CD4-positive, alpha-beta memory T cell (primary cell): ENCODE results near the gene KCNMB1. TPM values are rescaled to one million over a fixed set of nuclear protein-coding genes. Genes with fewer than 3 reads are reported as not detected.

ENCODE experiments used
- CTCF ChIA-PET: fragments of 350-600 bp; sonication (Branson Sonifier 250); formaldehyde crosslinking; loops from one replicate; lab custom pipeline; 2021; ENCODE audit warnings: inconsistent platforms; ENCODE audit not compliant: partially characterized antibody; lab: Charles Lee
- POLR2A ChIA-PET: fragments of 350-600 bp; sonication (Branson Sonifier 250); formaldehyde crosslinking; loops from one replicate; lab custom pipeline; 2021; ENCODE audit not compliant: partially characterized antibody; lab: Charles Lee
- DNase-seq, 5 donors: peaks; one replicate each; pipeline versions ENCODE4 v3.0.0 to v3.0.0-alpha.2; 2020 to 2022; ENCODE audit warnings: mixed read lengths in 1 of 5
- H3K27ac ChIP-seq: one replicate; pipeline ENCODE4 v1.7.0; 2013; ENCODE audit warnings: low read depth, low read length
- H3K27me3 ChIP-seq: 2 replicates; pipeline ENCODE4 v1.7.0; 2013; ENCODE audit warnings: mild to moderate bottlenecking, low read length, moderate library complexity; ENCODE audit not compliant: insufficient read depth
- H3K36me3 ChIP-seq: 2 replicates; pipeline ENCODE4 v1.7.0; 2013; ENCODE audit warnings: mild to moderate bottlenecking, low read length, moderate library complexity; ENCODE audit not compliant: insufficient read depth
- H3K4me1 ChIP-seq: 2 replicates; pipeline ENCODE4 v1.7.0; 2013; ENCODE audit warnings: mild to moderate bottlenecking, low read length, moderate library complexity; ENCODE audit not compliant: insufficient read depth
- H3K4me3 ChIP-seq, 2 donors: one replicate each; pipeline ENCODE4 v1.7.0; 2013; ENCODE audit warnings: low read length in 2 of 2, mild to moderate bottlenecking in 1 of 2
- H3K9me3 ChIP-seq, 2 donors: one replicate each; pipeline ENCODE4 v1.7.0; 2013; ENCODE audit warnings: low read length in 2 of 2, control low read depth in 1 of 2; ENCODE audit not compliant: control insufficient read depth in 1 of 2
- H3K27ac Mint-ChIP-seq, 7 donors: one replicate each; pipeline ENCODE4 v1.8.0; 2020 to 2021; ENCODE audit warnings: mixed read lengths in 7 of 7, mild to moderate bottlenecking in 6 of 7, inconsistent platforms in 3 of 7, moderate library complexity in 3 of 7
- H3K27me3 Mint-ChIP-seq, 2 donors: one replicate each; pipeline ENCODE4 v1.8.0; 2020 to 2021; ENCODE audit warnings: mixed read lengths in 2 of 2
- H3K36me3 Mint-ChIP-seq, 2 donors: one replicate each; pipeline ENCODE4 v1.8.0; 2020 to 2021; ENCODE audit warnings: mixed read lengths in 2 of 2, inconsistent platforms in 1 of 2, mild to moderate bottlenecking in 1 of 2
- H3K4me1 Mint-ChIP-seq, 4 donors: one replicate each; pipeline ENCODE4 v1.8.0; 2020 to 2021; ENCODE audit warnings: mixed read lengths in 4 of 4, mild to moderate bottlenecking in 1 of 4
- H3K4me3 Mint-ChIP-seq, 8 donors: one replicate each; pipeline ENCODE4 v1.8.0; 2020 to 2021; ENCODE audit warnings: mixed read lengths in 8 of 8, mild to moderate bottlenecking in 7 of 8, moderate library complexity in 6 of 8, inconsistent platforms in 3 of 8
- H3K9me3 Mint-ChIP-seq, 8 donors: one replicate each; pipeline ENCODE4 v1.8.0; 2020 to 2021; ENCODE audit warnings: mixed read lengths in 8 of 8, mild to moderate bottlenecking in 5 of 8, inconsistent platforms in 3 of 8, moderate library complexity in 1 of 8
- intact Hi-C: fragments of 100-400 bp; cut with micrococcal nuclease; formaldehyde crosslinking; loops from one replicate; pipeline ENCODE4 v1.15.1; 2023
- polyA plus RNA-seq, 2 donors: library from polyadenylated mRNA; unstranded; fragments of 300-500 nt; fragmentation: Illumina TruSeq; gene quantifications; one replicate each; pipeline ENCODE4 v1.2.3, GENCODE V29; 2021
- total RNA-seq, 2 experiments: library from RNA; stranded (reverse); gene quantifications; one replicate each; pipeline ENCODE4 v1.2.3, GENCODE V29; 2021

Gene KCNMB1
- total and polyA plus RNA-seq, 4 experiments from 2014 or later = not detected

DNA sequence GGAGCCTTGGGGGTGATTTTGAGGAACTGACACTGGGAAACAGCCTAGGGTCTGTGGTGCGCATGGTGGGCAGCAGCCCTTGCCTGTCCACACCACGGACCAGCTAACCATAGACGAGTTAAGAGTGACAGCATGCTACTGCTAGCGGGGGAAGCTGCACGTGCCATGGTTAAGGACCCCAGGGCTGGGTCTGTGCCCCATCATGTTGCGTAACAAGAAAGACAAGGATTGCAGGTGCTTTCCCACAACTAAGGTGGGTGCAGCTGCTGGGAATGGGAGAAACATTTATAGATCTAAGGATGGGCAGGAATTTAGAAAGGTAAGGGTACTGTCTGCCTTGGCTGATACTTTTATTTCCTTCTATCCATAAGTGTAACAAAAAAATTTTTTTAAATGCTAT lies 17.9 kb upstream of the KCNMB1 start:
- no peak overlapping the region for H3K4me3 Mint-ChIP-seq
- ChIA-PET POLR2A (interaction anchor here (1.3 kb wide), 1 partner anchor 9 kb away, joined by 3 read pairs; no protein-coding TSS in a partner anchor), CTCF (interaction anchor here (1.2 to 1.8 kb wide), 3 partner anchors 9 to 28 kb away, joined by 4 to 11 read pairs (median 4); no protein-coding TSS in a partner anchor)

DNA sequence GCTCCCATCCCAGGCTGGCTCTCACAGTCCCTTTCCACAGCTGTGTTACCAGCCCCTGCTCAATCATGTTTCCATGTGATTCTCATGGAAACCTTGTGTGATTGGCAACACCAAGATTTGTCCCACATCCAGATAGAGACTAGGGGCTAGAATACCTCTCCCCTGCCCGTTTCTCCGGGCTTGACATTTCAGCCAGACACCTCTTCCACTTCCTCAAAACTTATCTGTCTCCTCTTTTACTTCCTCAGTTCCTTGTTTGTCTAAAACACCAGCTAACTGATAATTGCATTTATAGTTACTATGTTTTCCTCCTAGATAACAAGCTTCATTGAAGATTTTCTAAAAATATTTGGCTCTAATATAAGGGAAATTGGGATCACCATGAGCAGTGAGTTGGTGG lies 16.6 kb upstream of the KCNMB1 start:
- Histone ChIP-seq H3K27me3 (no peaks in the 10 kb centered on the region), H3K9me3 (no peaks in the 10 kb centered on the region), H3K4me3 (no peak overlapping the region), H3K27ac (no peak overlapping the region), H3K4me1 (no peaks in the 10 kb centered on the region), H3K36me3 (no peaks in the 10 kb centered on the region)
- no peak overlapping the region for H3K4me3 Mint-ChIP-seq
- intact Hi-C loops = no loop called here
- peaks cover 0 to 2% (median 0%) of the 10 kb centered on the region in 8 donors for H3K9me3 Mint-ChIP-seq
- peaks cover 0 to 3% of the 10 kb centered on the region in 2 donors for H3K27me3 Mint-ChIP-seq
- no peak overlapping the region for H3K27ac Mint-ChIP-seq
- DNase-seq = no peak
- no peaks in the 10 kb centered on the region for H3K36me3 Mint-ChIP-seq
- POLR2A ChIA-PET = interaction anchor here (1.2 kb wide), 1 partner anchor 10 kb away, joined by 3 read pairs; no protein-coding TSS in a partner anchor
- H3K4me1 Mint-ChIP-seq = no peaks in the 10 kb centered on the region
- CTCF ChIA-PET = interaction anchor here (1.1 to 1.8 kb wide), 4 partner anchors 9 to 29 kb away, joined by 3 to 4 read pairs (median 4); no protein-coding TSS in a partner anchor

More for the DNA sequence above, 17.9 kb upstream of the KCNMB1 start:
- Histone ChIP-seq H3K36me3 (no peaks in the 10 kb centered on the region), H3K4me1 (no peaks in the 10 kb centered on the region), H3K9me3 (no peaks in the 10 kb centered on the region), H3K27ac (no peak overlapping the region), H3K4me3 (no peak overlapping the region), H3K27me3 (no peaks in the 10 kb centered on the region)
- H3K4me1 Mint-ChIP-seq = peaks cover 0 to 4% (median 2%) of the 10 kb centered on the region in 4 donors
- H3K9me3 Mint-ChIP-seq = peaks cover 0 to 2% (median 0%) of the 10 kb centered on the region in 8 donors
- H3K27me3 Mint-ChIP-seq = peaks cover 0 to 3% of the 10 kb centered on the region in 2 donors
- no peak for DNase-seq
- intact Hi-C loops = no loop called here
- no peak overlapping the region for H3K27ac Mint-ChIP-seq
- no peaks in the 10 kb centered on the region for H3K36me3 Mint-ChIP-seq

DNA sequence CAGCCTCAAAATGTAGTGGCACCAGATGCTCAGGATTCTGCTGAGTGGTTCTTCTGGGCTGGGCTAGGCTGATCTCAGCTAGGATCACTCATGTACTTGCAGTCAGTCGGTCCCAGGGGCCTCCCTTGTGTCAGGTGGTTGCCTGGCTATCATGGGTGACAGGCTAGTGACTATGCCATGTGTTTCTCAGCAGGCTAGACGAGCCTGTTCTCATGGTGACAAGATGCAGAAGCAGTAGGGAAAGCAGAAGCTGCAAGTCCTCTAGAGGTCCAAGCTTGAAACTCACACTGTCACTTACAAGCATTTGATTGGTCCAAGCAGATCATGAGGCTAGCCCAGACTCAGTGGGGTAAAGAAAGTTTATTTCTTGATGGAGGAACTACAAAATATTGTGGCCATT lies 15.2 kb upstream of the KCNMB1 start:
- Mint-ChIP-seq H3K27me3 (peaks cover 0 to 3% of the 10 kb centered on the region in 2 donors), H3K4me3 (no peak overlapping the region), H3K9me3 (peaks cover 0 to 2% (median 0%) of the 10 kb centered on the region in 8 donors), H3K27ac (no peak overlapping the region), H3K4me1 (no peaks in the 10 kb centered on the region), H3K36me3 (no peaks in the 10 kb centered on the region)
- DNase-seq = no peak
- Histone ChIP-seq H3K27ac (no peak overlapping the region), H3K9me3 (no peaks in the 10 kb centered on the region), H3K4me1 (no peaks in the 10 kb centered on the region), H3K4me3 (no peak overlapping the region), H3K27me3 (no peaks in the 10 kb centered on the region), H3K36me3 (no peaks in the 10 kb centered on the region)
- CTCF ChIA-PET = interaction anchor here (0.9 to 1.9 kb wide), 4 partner anchors 9 to 30 kb away, joined by 3 to 7 read pairs (median 4); no protein-coding TSS in a partner anchor
- intact Hi-C loops = no loop called here
- POLR2A ChIA-PET = no interaction called here

DNA sequence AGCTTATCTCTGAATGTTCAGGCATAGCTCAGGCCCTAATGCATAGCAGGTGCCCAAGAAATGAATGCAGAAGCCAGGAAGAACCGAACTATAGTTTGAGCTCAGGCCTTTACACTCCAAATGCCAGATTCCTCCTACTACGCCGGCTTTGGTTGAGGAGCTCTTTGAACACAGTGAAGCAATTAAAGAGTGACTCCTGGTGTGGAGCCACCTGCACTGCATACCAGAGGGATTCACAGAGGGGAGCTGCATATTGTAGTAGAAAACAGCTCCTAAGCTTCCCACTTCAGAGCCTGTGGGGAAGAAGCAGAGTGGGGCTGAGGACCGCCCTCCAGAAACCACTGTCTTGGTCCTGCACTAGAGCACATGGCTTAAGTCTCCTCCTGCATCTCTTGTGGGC lies 14.5 kb upstream of the KCNMB1 start:
- Mint-ChIP-seq H3K27ac (no peak overlapping the region), H3K9me3 (peaks cover 0 to 2% (median 0%) of the 10 kb centered on the region in 8 donors), H3K4me3 (no peak overlapping the region), H3K4me1 (no peaks in the 10 kb centered on the region), H3K36me3 (no peaks in the 10 kb centered on the region), H3K27me3 (peaks cover 0 to 3% of the 10 kb centered on the region in 2 donors)
- CTCF ChIA-PET = interaction anchor here (0.9 to 1.9 kb wide), 4 partner anchors 10 to 30 kb away, joined by 3 to 7 read pairs (median 4); no protein-coding TSS in a partner anchor
- H3K36me3 ChIP-seq = no peaks in the 10 kb centered on the region
- intact Hi-C loops = no loop called here
- no peak overlapping the region for H3K27ac ChIP-seq
- POLR2A ChIA-PET = no interaction called here
- H3K4me3 ChIP-seq = no peak overlapping the region
- no peaks in the 10 kb centered on the region for H3K4me1 ChIP-seq
- DNase-seq = no peak
- no peaks in the 10 kb centered on the region for H3K9me3 ChIP-seq
- H3K27me3 ChIP-seq = no peaks in the 10 kb centered on the region

DNA sequence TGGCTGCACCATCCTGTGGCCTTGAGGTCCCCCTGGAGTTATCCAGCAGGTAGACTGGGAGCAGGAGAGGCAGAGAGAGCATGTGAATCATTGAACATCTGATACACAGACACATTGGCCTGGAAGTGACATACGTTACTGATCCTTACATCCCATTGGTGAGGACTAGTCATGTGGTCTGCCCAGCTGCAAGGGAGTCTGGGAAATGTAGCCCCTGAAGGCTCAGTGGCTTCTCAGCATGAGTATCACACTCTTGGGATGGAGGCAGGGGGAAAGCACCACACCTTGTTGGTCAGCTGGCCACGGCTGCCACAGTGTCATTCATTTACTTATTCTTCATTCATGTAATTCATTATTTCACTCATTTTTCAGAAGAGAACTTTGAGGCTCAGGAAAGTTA lies 13.3 kb upstream of the KCNMB1 start:
- Histone ChIP-seq H3K27me3 (no peaks in the 10 kb centered on the region), H3K4me1 (no peaks in the 10 kb centered on the region), H3K36me3 (no peaks in the 10 kb centered on the region), H3K9me3 (no peaks in the 10 kb centered on the region), H3K27ac (no peak overlapping the region), H3K4me3 (no peak overlapping the region)
- Mint-ChIP-seq H3K4me3 (no peak overlapping the region), H3K9me3 (peaks cover 0 to 2% (median 0%) of the 10 kb centered on the region in 8 donors), H3K27ac (peak overlapping the region in 1 of 7 donors; percentile 48), H3K4me1 (no peaks in the 10 kb centered on the region), H3K36me3 (no peaks in the 10 kb centered on the region), H3K27me3 (peaks cover 0 to 3% of the 10 kb centered on the region in 2 donors)
- no peak for DNase-seq
- ChIA-PET CTCF (interaction anchor here (0.6 kb wide), 1 partner anchor 8 kb away, joined by 3 read pairs; no protein-coding TSS in a partner anchor), POLR2A (no interaction called here)
- intact Hi-C loops = no loop called here

DNA sequence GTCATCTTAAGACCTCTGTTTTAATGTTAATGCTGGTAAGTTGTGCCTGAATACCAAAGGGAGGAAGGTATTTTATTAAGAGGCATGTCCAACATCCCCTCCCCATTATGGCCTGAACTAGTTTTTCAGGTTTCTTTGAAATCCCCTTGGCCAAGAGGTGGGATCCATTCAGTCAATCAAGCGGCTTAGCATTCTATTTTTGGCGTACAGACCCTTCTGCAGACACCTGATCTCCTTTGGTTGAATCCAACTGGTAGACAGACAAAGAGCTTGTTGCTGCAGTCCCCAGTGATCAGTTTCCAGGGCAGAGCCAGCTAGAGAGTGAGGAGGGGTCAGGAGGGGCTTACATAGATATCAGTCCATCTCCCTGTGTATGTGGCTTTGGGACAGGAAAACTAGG lies 7.9 kb upstream of the KCNMB1 start:
- Histone ChIP-seq H3K9me3 (no peaks in the 10 kb centered on the region), H3K27me3 (no peaks in the 10 kb centered on the region), H3K36me3 (no peaks in the 10 kb centered on the region), H3K4me1 (peaks cover 13% of the 10 kb centered on the region), H3K4me3 (no peak overlapping the region), H3K27ac (no peak overlapping the region)
- ChIA-PET CTCF (no interaction called here), POLR2A (no interaction called here)
- DNase-seq = no peak
- H3K4me1 Mint-ChIP-seq = peaks cover 12 to 15% (median 13%) of the 10 kb centered on the region in 4 donors
- no peaks in the 10 kb centered on the region for H3K36me3 Mint-ChIP-seq
- peaks cover 0 to 2% (median 0%) of the 10 kb centered on the region in 8 donors for H3K9me3 Mint-ChIP-seq
- intact Hi-C loops = no loop called here
- peaks cover 0 to 6% of the 10 kb centered on the region in 2 donors for H3K27me3 Mint-ChIP-seq
- no peak overlapping the region for H3K4me3 Mint-ChIP-seq
- no peak overlapping the region for H3K27ac Mint-ChIP-seq

DNA sequence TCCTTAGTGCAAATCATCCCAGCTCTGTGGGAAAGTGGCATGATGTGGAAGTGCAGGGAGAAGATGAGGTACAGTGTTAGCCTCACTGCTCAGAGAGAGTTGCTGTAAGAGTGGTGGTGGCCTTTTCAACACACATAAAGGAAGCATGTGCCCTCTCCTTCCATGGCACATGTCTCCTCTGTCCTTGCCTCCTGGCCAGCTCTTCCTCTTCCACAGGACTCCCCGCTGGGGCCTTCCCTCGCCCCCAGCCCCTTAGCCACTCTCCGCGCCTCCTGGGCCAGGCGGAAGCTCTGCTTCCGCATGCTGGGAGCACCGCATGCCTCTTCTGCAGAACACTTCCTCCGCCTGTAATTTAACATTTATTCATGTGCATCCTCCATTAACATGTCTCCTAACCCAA lies 4.8 kb upstream of the KCNMB1 start:
- Mint-ChIP-seq H3K4me3 (peak overlapping the region in 6 of 8 donors; percentile 44 to 84 (median 70)), H3K27ac (peak overlapping the region; percentile 13 to 72 (median 54)), H3K27me3 (peaks cover 0 to 6% of the 10 kb centered on the region in 2 donors), H3K9me3 (no peaks in the 10 kb centered on the region), H3K4me1 (peaks cover 13 to 15% (median 14%) of the 10 kb centered on the region in 4 donors), H3K36me3 (no peaks in the 10 kb centered on the region)
- Histone ChIP-seq H3K4me3 (no peak overlapping the region), H3K4me1 (peaks cover 13% of the 10 kb centered on the region), H3K36me3 (no peaks in the 10 kb centered on the region), H3K27me3 (no peaks in the 10 kb centered on the region), H3K9me3 (no peaks in the 10 kb centered on the region), H3K27ac (no peak overlapping the region)
- CTCF ChIA-PET = interaction anchor here (1.3 to 1.8 kb wide), 2 partner anchors 17 to 22 kb away, joined by 5 to 8 read pairs; no protein-coding TSS in a partner anchor
- POLR2A ChIA-PET = no interaction called here
- intact Hi-C loops = no loop called here
- DNase-seq = no peak
